COLO829 (cell line): Measurements from ENCODE around the gene NOS3.

ENCODE experiments used
- DNase-seq: peaks from one replicate; pipeline ENCODE4 v3.0.0; 2012; ENCODE audit warnings: low spot score

The NOS3 gene

DNA sequence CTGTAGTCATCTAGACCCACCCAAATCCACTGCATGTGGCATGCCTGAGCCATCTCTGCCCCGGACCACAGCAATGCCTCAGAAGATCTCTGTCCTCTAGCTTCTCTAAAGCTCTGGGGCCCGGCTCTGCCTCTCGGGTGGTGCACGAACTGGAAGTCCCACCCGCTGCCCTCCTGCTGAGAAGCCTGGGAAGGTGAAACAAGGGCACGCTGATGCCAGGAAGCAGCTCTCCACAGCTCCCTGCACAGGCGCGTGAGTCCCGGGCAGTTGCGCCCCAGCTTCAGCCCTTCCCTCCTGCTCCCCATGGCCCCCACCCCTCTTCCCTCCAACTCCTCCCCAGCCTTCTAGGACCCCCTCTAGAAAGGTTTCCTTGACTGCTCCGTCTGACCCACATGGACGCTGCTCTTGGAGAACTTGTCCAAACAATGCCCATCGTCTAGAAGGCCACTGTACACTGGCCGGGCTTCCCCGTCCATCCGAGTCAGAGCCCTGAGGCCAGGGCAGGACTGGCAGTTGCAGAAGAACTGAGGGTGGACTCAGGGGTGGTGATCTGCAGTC lies 25.5 kb upstream of the NOS3 start:
- DNase-seq = no peak

DNA sequence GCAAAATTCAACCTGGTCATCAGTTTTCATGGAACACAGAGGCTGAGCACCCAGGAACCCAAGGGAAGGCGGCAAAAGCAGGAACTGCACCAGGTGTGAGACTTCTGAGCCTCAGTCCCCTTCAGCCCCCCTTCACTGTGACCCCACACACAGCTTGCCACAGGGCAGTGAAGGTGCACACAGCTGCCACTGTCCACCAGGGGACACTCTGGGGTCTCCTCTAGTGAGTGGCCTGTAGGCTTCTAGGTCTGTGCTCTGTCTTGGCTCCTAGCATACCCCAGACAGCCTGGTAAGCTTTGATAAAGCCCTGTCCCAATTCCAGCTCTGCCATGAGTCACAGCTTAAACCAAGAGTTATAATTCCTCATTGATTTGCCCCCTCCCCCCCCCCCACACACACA lies 24.8 kb upstream of the NOS3 start:
- DNase-seq = no peak

DNA sequence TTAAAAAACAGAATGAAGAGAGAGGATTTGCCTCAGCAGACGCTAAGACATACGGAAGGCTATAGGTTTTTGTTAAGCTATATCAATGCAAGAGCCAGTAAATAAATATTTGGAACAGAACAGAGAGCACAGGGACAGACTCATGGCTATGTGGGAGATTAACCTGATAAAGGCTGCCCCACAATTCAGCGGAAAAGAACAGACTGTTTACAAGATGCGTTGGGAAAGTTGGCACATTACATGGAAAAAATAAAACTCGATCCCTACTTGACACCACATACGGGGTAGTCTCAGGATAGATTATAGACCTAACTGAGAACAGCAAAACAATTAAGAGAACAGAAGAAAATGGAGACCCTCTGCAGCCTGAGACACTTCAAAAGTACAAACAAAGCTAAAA lies 23.5 kb upstream of the NOS3 start:
- no peak for DNase-seq

DNA sequence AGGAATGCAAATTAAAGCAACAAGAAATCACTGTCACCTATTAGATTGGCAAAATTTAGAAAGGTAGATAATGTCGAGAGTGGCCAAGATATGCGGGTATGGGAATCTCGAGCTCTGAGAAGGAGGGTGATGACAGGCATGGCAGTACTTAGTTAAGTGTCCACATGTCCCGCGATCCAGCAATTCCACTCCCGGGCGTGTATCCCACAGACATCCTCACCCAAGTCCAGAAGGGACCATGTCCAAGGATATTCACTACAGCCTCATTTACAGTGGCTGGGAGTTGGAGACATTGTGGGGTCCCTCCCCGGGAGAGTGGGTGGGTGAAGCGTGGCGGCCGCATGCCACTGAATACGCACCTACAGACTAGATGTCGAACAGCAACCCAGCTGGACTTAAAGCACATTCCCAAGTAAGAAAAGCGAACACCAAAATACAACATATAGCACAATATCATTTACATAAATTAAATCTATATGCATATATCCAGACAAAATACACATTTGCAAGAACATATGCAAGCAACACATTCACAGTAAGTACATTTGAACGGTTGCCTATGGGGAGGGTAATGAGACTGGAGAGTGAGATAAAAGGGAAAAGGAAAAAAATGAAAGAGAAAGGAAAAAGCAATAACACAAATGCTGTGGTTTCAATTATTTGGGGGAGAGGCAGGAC lies 22.6 kb upstream of the NOS3 start:
- DNase-seq = no peak

DNA sequence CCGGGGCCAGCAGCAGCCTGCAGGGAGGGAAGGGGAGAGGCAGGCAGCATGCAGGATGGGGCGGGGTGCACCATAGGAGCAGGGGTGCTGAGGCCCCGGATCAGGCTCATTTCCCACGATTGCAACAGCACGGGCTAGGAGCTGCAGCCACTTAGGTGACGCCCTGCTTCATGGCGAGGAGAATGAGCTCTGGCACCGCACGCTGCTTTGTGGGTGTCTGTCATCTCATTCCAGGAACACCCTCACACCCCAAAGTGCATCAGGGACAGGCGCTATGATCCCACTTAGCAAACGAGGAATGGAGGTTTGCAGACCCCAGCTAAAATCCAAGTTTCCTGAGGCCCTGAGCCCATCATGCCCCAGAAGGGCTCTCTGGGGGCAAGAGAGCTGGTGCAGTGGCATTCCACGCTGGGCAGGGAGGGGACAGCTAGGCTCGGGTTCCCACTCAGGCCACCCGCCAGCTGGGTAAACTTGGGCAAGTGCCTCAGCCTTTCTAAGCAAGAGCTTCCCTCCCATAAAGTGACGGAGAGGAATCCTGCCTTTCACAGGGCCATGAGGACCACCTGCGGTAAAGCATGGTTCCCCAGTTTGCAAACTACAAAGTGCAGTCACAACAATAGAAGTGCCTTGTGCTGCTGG lies 22.0 kb upstream of the NOS3 start:
- no peak for DNase-seq

DNA sequence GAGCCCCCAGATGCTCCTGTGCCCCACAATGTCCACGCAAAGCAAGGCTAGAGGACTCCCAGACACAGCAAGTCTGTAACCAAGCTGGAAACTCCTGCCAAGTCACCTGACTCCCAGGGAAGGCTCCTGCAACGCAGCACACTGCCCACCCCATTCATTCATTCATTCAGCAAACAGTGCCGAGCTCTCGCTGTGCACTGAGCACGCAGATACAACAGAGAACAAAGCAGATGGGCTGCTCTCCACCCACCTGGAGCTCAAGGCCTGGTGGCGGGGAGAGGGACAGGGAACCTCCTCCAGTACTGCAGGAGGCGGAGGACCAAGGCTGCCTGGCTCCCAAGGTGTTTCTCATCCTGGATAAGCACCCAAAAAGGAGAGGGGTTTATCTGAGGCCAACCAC lies 21.3 kb upstream of the NOS3 start:
- DNase-seq = no peak

DNA sequence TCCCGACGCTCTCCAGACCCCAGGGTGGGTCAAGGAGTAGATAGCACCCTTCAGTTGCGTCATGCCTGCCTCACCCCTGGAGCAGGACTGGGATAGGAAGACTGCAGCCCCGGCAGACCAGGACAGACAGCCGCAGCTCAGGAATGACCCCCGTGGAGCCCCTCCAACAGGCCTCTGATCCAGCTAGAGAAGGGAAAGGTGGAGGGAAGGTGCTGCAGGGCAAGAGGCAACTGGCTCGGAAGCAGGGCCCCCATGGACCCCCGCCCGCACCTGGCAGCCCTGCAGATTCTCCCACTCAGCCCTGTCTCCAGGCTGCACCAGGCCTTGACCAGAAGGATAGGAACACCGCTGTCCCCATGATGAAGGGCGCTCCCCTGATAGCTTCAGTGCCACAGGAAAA lies 20.4 kb upstream of the NOS3 start:
- DNase-seq = no peak

DNA sequence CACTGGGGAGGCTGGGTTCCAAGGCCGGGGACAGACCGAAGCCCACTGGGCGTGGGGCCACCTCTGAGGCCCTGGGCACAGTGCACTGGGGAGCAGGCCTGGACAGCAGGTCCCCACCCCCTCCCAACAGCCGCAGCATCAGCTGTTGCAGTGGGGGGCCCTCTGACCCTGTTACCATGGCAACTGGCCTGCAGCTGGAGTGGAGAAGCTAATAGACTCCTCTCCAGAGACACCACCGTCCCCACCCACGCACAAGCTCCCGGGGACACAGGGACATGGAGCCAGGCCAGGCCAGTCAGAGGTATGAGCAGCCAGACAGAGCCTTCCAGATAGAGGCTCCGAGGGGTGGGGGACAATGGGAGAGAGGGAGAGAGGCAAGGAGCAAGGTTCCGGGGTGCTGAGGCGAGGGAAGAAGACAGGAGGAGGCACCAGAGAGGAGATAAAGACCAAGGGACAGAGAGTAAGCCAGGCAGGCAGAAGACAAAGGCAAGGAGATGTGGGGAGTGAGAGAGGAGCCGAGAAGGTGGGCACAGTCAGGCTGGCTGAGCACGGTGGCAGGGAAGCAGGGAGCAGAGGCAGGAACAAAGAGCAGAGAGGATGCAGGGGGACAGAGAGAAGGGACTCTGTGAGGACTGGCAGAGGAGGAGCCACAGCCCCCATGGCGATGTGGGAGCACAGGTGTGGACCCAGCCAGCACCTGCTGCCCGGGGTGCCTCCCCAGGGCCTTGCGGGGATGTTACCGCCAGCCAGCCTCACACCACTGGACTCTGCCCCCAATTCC lies 19.4 kb upstream of the NOS3 start:
- DNase-seq = no peak

DNA sequence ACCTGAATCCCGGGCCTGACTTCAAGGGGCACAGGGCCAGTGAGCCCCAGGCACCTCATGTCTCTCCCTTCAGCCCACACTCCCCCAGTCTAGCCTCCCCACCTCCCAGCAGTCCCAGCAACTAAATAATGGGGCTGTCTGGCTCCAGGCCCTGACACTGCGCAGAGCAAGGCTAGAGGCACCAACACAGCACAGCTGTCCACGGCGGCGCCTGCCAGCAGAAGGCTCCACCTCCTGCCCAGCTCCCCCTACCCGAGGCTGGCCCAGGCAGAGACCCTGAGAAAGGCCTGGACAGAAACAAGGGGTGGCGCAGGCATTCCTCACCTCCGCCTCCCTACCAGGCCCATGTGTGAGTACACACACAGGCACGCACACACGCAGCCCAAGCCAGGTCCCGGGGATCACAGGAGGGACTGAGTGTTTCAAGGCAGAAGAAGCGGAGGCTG lies 18.8 kb upstream of the NOS3 start:
- no peak for DNase-seq

DNA sequence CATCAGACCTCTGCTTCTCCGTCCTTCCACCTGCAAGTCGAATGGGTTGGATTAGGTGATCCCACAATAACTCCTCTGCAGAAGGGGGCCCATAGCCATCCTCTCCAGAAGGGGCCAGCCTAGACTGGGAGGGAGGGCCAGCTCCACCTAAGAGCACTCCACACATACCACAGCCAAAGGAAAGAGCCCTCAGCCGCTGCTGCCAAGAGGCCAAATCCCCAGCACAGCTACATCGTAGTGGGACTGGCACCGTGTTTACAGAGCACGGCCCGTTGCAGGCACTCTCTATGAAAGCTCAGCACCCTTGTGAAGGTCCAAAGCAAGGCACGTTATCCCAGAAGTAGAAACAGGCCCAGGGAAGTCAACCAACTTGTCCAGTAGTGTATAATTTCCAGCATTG lies 18.1 kb upstream of the NOS3 start:
- DNase-seq = no peak

DNA sequence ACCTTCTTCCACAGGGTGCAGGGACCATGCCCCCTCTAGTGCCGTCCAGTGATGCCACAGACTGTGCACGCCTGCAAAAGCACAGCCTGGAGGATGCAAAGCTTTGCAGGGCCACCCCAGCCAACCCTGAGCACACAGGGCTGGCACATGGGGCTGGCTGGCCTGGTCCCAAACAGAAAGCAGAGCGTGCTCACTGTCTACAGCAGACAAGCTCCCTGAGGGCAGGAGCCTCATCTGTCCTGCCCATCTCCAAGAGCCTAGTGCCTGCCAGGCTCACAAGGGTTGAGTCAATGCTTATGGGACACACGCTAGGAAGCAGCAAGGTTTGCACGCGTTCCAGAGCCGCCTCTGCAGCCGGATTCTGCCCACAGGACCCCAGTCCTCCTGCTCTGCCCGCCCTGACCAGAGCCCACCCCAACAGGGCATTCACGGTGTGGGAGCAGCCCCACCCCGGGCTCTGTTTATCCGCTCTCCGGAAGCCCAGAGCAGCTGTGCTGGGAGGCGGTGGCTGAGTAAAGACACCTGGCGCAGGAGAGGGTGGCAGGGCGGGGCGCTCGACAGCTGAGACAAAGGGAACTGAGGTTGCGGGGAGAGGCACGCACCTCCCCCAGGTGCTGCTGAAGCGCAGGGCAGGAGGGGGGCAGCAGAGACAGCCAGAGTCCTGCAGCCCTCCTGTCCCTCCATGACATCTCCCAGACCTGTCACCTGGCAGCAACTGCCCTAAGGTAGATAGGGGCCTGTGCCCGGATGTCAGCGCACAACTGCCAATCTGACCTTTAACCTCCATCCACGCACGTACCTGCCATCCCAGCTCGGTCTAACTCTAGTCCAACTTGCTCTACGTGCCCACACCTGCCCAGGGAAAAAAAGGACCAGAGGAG lies 17.0 kb upstream of the NOS3 start:
- no peak for DNase-seq

DNA sequence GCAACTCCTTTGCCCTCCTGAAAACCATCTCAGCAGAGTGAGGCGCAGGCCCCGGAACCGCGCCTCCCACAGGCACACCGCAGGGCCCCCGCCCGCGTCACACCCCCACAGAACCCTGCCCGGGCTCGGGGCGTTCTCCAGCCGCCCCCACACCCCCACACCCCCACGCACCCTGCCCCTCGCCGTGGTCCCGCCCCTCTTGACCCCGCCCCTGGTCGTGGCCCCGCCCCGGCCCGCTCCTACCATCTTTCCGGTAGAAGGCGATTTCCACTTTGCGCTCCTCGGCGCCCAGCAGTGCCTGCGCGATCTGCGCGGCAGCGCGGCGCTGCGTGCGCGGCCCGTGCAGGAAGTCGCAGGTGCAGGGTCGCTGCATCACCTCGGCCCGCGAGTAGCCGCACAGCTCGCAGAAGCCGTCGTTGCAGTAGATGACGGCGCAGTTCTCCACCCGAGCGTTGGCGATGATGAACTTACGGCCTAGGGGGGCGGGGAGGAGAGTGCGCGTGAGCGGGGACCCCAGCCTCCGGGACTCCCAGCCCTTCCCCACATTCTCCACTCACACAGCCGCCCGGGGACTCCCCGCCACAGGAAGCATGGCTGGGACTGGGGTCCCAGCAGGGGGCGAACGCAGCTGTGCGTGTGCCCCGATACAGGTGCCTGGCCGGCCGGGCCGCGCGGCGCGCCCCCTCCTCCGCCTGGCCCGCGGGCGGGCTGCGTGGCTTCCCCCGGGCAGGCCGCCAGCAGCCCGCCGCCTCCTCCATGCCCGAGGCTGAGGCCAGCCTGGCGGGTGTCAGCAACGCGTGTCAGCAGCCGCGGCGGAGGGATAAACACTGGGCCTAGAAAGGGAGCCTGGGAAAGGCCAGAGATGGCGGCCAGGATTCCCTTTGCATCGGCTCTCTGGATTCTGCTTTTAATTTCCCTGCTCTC lies 16.1 kb upstream of the NOS3 start:
- no peak for DNase-seq

DNA sequence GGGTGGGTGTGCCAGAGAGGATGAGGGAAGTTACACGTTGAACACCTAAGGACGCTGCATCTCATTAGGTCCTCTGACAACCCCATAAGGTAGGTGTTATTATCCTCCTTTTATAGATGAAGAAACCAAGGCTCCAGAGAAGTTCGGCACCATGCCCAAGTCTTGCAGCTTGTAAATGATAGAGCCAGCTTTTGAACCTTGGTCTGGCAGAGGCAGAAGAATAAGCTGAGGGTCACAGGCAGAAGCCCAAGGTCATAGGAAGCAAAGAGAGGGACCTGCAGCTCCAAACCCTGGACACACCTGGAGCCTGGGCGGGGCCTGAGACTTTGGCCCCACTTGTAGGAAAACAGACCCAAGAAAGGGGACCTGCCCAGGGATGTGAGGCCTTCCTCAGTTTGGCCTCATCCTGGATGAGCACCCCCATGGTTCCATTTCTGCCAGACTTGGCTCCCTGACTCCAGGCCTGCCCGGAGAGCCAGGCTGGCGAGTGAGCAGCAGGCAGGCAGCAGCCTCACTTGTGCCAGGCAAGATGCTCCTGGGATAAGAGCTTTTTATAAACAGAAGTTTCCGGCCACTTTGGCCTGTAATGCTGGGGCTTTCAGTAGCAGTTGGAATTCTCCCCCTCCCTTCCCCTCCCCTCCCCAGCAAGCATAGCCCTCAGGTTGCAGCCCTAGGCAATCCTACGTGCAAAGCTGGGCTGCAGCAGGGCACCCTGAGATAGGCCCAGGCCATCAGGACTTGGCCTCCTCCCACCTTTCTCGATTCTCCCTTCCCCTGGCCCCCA lies 15.1 kb upstream of the NOS3 start:
- DNase-seq = no peak

DNA sequence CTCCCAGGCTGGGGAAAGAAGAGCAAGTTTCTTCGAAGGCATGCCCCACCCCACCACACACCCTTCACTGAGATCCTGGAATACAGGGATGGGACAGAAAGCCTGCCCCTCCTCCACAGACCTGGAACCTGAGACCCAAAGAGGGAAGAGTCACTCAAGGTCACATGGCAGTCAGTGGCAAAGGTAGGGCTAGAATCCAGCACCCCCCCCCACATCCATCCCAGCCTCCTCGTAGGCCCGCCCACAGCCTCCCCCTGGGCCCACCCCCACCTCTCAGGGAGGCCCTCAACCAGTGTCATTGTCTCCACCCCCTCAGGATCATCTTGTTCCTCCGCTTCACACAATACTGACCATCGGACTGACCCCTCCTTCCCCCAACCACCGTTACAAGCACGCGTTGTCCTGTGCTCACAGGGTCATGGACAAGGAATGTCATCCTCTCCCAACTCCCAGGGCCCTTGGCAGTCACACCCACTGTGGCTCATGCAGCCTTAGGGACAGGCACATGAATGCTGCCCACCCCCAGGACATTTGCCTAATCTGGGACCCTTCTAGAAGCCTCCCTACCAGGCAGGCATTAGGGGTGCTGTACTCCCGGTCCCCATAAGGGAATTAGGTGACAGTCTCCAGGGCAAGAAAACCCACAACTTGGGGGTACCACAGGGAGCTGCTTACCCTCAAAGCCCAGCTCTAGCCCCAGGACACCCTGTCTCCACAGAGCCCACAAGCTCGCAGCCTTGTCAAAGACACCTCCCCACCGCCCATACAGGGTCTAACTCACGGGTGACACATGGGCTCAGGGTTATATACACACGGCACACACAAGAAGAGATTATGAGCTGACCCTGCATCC lies 14.1 kb upstream of the NOS3 start:
- DNase-seq = no peak

DNA sequence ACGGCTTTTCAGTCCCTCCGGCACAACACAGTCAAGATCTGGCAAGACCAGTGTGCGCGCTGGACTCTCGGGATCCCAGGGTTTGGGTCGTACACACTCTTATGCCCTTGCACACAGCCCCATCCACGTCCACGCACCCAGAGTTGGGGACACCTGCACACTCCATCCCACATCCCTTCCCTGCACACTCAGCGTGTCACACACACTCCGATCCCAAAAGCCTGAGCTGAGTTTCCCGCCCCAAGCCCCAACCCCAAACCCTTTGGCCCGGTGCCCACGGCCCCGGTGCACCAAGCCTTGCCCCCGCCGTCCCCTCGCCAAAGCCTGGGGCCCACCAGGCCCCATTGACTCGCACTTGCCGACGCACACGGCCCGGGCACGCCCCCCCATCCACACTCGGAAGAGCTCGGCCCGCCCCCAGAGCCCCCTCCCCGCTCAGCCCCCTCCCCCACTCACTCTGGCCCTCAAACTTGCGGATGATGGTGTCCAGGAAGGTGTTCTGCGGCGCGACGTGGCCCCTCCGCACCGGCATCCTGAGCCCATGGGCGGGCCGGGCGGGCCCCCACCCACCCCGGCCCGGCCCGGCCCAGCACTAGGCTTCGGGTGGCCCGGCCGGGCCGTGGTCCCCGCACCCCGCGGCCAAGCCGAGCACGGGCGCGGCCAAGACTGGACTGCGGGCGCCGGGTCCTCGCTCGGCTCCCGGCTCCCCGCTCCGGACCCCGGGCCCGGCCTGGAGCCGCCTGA lies 13.3 kb upstream of the NOS3 start:
- DNase-seq = no peak

DNA sequence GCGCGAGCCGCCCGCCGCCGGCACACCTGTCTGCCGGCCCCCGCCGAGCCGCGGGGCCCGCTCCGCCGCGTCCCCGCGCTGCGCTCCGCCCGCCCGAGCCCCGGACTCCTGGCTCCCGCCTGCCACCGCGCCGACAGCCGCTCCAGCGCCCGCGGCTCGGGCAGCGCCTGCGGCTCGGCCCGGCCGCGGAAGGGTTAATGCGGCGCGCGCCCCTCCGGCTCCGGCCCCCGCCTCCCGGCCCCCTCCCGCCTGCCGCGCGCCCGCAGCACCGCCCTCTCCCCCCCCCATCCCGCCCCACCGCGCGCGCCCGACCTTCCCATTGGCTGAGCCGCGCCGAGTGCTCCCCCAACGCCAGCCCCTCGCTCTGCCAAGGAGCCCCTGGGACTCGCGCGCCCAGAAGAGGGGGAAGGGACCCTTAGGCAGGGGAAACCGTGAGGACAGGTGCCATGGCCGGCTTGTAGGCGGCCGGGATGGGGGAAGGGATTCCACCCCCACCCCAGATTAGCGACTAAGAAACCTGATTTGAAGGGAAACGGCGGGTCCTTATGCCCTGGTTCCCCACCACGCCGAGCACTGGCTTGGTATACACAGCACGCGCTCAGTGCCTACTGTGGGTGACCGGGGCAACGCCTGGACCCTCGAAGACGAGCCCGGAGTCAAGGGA lies 12.6 kb upstream of the NOS3 start, which contains the start of gene KCNH2:
Gene KCNH2, minus strand, starts transcription at position 196 of the 664 bp plus-strand sequence. CDS start 408 bp downstream, outside the sequence.
- no peak for DNase-seq

DNA sequence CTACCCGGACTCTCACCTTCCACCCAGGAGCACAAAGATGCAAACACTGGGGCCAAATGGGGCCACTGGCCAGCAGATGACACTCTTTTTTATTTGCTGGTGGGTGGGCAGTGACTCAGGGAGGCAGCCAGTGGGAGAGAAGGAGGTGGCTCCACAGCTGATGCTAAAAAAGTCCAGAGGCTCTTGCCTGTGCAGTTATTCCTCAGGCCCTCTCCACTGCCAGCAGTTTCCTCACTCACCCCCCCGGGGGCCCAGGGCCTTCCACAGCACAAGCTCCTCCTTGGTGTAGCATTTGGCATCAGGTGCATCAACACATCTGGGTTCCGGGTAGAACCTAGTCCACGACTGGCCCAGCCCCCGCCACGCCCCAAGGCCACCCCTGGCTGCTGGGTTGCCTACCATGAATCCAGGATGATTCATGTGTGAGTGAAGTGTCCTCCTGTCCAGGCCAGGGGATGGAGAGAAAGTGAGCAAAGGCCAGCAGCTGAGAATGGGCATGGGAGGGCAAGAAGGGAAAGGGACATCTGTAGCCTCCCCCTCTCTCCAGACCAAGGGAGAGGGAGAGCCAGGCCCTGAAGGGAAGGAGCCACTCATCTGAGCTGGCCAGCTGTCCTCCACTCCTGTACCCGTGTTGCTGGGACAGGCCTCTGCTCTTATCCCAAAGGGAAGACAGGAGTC lies 11.0 kb upstream of the NOS3 start:
- no peak for DNase-seq
